Measurements from ENCODE around the gene LGI1. TPM values are rescaled to one million over a fixed set of nuclear protein-coding genes. Genes with fewer than 3 reads are reported as not detected.

Gene LGI1
- total and polyA plus RNA-seq, 12 donors, result 0.38 to 5.9 (median 1.4) TPM; not detected in 4

- intact Hi-C loops (cut with DNase I), result no loop called here
- TF ChIP-seq, protein P1, sequence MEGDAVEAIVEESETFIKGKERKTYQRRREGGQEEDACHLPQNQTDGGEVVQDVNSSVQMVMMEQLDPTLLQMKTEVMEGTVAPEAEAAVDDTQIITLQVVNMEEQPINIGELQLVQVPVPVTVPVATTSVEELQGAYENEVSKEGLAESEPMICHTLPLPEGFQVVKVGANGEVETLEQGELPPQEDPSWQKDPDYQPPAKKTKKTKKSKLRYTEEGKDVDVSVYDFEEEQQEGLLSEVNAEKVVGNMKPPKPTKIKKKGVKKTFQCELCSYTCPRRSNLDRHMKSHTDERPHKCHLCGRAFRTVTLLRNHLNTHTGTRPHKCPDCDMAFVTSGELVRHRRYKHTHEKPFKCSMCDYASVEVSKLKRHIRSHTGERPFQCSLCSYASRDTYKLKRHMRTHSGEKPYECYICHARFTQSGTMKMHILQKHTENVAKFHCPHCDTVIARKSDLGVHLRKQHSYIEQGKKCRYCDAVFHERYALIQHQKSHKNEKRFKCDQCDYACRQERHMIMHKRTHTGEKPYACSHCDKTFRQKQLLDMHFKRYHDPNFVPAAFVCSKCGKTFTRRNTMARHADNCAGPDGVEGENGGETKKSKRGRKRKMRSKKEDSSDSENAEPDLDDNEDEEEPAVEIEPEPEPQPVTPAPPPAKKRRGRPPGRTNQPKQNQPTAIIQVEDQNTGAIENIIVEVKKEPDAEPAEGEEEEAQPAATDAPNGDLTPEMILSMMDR (IDR thresholded peaks at IDR 0.05), result no peak
- TF ChIP-seq POLR2A (IDR thresholded peaks at IDR 0.05), result no peak
Measured at GRCh38 chr10:93766918-93767317, 9.2 kb downstream of the LGI1 start.

GRCh38 chr10:93767724-93768399, 10.1 kb downstream of the LGI1 start:
- no peak overlapping the region for H3K4me3 ChIP-seq
- no peaks in the 10 kb centered on the region for H3K9me3 ChIP-seq (replicated peaks in 1 of 3)
- no peak for TF ChIP-seq POLR2A (IDR thresholded peaks at IDR 0.05)
- TF ChIP-seq, protein P1 (IDR thresholded peaks at IDR 0.05), result no peak
- WGBS, 4 donors, result 62 to 66% (median 63%) methylated on average over 5 of the region's 5 CpGs
- no peaks in the 10 kb centered on the region for H3K36me3 ChIP-seq (replicated peaks in 1 of 2)
- intact Hi-C loops (cut with DNase I), result no loop called here
- no peak overlapping the region for H3K27ac ChIP-seq
- H3K27me3 ChIP-seq, result no peaks in the 10 kb centered on the region
- no peak for DNase-seq
- H3K4me1 ChIP-seq (replicated peaks in 1 of 2), result no peaks in the 10 kb centered on the region

More at GRCh38 chr10:93766918-93767317, 9.2 kb downstream of the LGI1 start:
- Histone ChIP-seq H3K4me1 (replicated peaks in 1 of 2) (no peaks in the 10 kb centered on the region), H3K27ac (no peak overlapping the region), H3K9me3 (replicated peaks in 1 of 3) (no peaks in the 10 kb centered on the region), H3K27me3 (no peaks in the 10 kb centered on the region), H3K36me3 (replicated peaks in 1 of 2) (no peaks in the 10 kb centered on the region), H3K4me3 (no peak overlapping the region)
- DNase-seq, result no peak
- WGBS, 4 donors, result 80 to 96% (median 85%) methylated on average over 2 of the region's 2 CpGs

- Histone ChIP-seq H3K27me3 (peaks cover 5% of the 10 kb centered on the region), H3K27ac (no peak overlapping the region), H3K36me3 (replicated peaks in 1 of 2) (no peaks in the 10 kb centered on the region), H3K9me3 (replicated peaks in 1 of 3) (no peaks in the 10 kb centered on the region), H3K4me1 (replicated peaks in 1 of 2) (no peaks in the 10 kb centered on the region), H3K4me3 (no peak overlapping the region)
- no peak for DNase-seq
- TF ChIP-seq, protein P1 (IDR thresholded peaks at IDR 0.05), result no peak
- TF ChIP-seq POLR2A (IDR thresholded peaks at IDR 0.05), result no peak
- intact Hi-C loops (cut with DNase I), result no loop called here
Measured at GRCh38 chr10:93768892-93769291, 11.2 kb downstream of the LGI1 start.

GRCh38 chr10:93771354-93771753, 13.6 kb downstream of the LGI1 start:
- intact Hi-C loops (cut with DNase I), result no loop called here
- no peaks in the 10 kb centered on the region for H3K36me3 ChIP-seq (replicated peaks in 1 of 2)
- no peak for DNase-seq

More at GRCh38 chr10:93771354-93771753, 13.6 kb downstream of the LGI1 start:
- Histone ChIP-seq H3K27ac (no peak overlapping the region), H3K4me1 (replicated peaks in 1 of 2) (no peaks in the 10 kb centered on the region), H3K4me3 (no peak overlapping the region), H3K9me3 (replicated peaks in 1 of 3) (no peaks in the 10 kb centered on the region), H3K27me3 (peaks cover 7% of the 10 kb centered on the region)
- WGBS, 4 donors, result 73 to 77% (median 76%) methylated on average over 7 of the region's 7 CpGs
- TF ChIP-seq, protein P1 (IDR thresholded peaks at IDR 0.05), result no peak
- no peak for TF ChIP-seq POLR2A (IDR thresholded peaks at IDR 0.05)
